ENCODE measurements around the gene ADAP1. TPM values are rescaled to one million over a fixed set of nuclear protein-coding genes. Genes with fewer than 3 reads are reported as not detected.

Gene ADAP1
- total and polyA plus RNA-seq, 2 of the 13 experiments (the other 11 are each of a cell fraction or from before 2014, with no cell fraction given), result 10.5 to 24.6 TPM

- TF ChIP-seq TIGD3 (CRISPR knock-in tag; IDR thresholded peaks at IDR 0.05; ENCODE audit: borderline replicate concordance) (0 out of 2 replicates have a peak, but pooled peaks have one; percentile 19), ZNF282 (IDR thresholded peaks at IDR 0.05; ENCODE audit: partially characterized antibody) (no peak), ZKSCAN5 (CRISPR knock-in tag; IDR thresholded peaks at IDR 0.05) (no peak), FOSL1 (CRISPR knock-in tag; IDR thresholded peaks at IDR 0.05; ENCODE audit: borderline replicate concordance) (no peak), YY1 (IDR thresholded peaks at IDR 0.05; ENCODE audit: insufficient read depth, insufficient replicate concordance, low read depth, low read length) (peak; percentile 72), ZNF512B (CRISPR knock-in tag; IDR thresholded peaks at IDR 0.05; ENCODE audit: borderline replicate concordance) (no peak; the same call in 1 of the 2 replicates), ATF7-NPFF (CRISPR knock-in tag; IDR thresholded peaks at IDR 0.05; ENCODE audit: low read depth) (peak; percentile 93), SOX5 (CRISPR knock-in tag; IDR thresholded peaks at IDR 0.05; ENCODE audit: borderline replicate concordance) (peak; percentile 56), ZNF784 (CRISPR knock-in tag; IDR thresholded peaks at IDR 0.05; ENCODE audit: borderline replicate concordance) (no peak), HOXA3 (CRISPR knock-in tag; IDR thresholded peaks at IDR 0.05) (peak; percentile 87), GATAD2A (CRISPR knock-in tag; IDR thresholded peaks at IDR 0.05) (peak; percentile 95), ZNF20 (CRISPR knock-in tag; IDR thresholded peaks at IDR 0.05) (no peak), PRDM15 (CRISPR knock-in tag; IDR thresholded peaks at IDR 0.05) (no peak), PLRG1 (conservative IDR thresholded peaks at IDR 0.05) (no peak), TRAFD1 (CRISPR knock-in tag; IDR thresholded peaks at IDR 0.05; ENCODE audit: borderline replicate concordance) (peak; percentile 95; the same call in 1 of the 2 replicates), HNRNPL (IDR thresholded peaks at IDR 0.05; ENCODE audit: low read depth, low read length) (peak; percentile 79; the same call in 1 of the 2 replicates), ZNF230 (CRISPR knock-in tag; IDR thresholded peaks at IDR 0.05) (peak; percentile 94), NFYC (CRISPR knock-in tag; IDR thresholded peaks at IDR 0.05) (no peak)
Measured at GRCh38 chr7:992709-993607, 38.5 kb upstream of the ADAP1 start (continued).
